ENCODE results near the gene GBF1. TPM values are rescaled to one million over a fixed set of nuclear protein-coding genes. Genes with fewer than 3 reads are reported as not detected.

GBF1 gene
- total and polyA plus RNA-seq, 2 donors from 2014 or later, result 14.4 to 53.3 TPM

DNA sequence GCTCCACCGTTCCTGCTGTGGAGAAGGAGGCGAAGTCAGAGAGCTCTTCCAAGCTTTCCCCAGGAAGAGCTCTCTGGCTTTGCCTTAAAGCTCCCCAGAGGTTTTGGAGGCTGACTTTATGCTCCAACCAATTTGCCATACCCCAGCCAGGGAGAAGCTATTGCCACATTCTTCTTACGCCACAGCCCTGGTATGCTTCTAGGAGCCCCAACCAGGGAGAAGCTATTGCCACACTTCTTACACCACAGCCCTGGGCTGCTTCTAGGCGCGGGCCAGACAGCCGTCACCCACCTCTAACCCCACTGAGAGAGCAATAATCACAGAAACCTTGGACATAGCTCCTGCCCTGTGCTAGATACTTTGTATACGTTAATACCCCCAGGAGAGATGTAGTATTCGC, 18.3 kb upstream of the GBF1 start:
- peaks cover 2 to 19% (median 5%) of the 10 kb centered on the region in 3 donors for H3K4me1 ChIP-seq (ENCODE audit: control insufficient read depth in 2 of 3, insufficient read depth in 2 of 3, low read depth in 1 of 3, low read length in 3 of 3)
- no peak overlapping the region for H3K27ac ChIP-seq (ENCODE audit: low read depth in 2 of 2, low read length in 2 of 2)
- no peak overlapping the region for H3K4me3 ChIP-seq (ENCODE audit: low read length in 3 of 3)
- no peaks in the 10 kb centered on the region for H3K36me3 ChIP-seq (ENCODE audit: control insufficient read depth in 2 of 3, insufficient read depth in 3 of 3, low read length in 3 of 3)
- FAIRE-seq (no peak), DNase-seq (no peak)
- TF ChIP-seq, protein P1, sequence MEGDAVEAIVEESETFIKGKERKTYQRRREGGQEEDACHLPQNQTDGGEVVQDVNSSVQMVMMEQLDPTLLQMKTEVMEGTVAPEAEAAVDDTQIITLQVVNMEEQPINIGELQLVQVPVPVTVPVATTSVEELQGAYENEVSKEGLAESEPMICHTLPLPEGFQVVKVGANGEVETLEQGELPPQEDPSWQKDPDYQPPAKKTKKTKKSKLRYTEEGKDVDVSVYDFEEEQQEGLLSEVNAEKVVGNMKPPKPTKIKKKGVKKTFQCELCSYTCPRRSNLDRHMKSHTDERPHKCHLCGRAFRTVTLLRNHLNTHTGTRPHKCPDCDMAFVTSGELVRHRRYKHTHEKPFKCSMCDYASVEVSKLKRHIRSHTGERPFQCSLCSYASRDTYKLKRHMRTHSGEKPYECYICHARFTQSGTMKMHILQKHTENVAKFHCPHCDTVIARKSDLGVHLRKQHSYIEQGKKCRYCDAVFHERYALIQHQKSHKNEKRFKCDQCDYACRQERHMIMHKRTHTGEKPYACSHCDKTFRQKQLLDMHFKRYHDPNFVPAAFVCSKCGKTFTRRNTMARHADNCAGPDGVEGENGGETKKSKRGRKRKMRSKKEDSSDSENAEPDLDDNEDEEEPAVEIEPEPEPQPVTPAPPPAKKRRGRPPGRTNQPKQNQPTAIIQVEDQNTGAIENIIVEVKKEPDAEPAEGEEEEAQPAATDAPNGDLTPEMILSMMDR (IDR thresholded peaks at IDR 0.05; ENCODE audit: borderline replicate concordance, extremely low read depth, insufficient read depth), result no peak
- H3K27me3 ChIP-seq (ENCODE audit: control insufficient read depth, insufficient read depth, low read length), result peaks cover 3% of the 10 kb centered on the region
- no peak overlapping the region for H3K9ac ChIP-seq (ENCODE audit: low read length in 3 of 3)
- intact Hi-C loops (cut with DNase I), result no loop called here
- no peaks in the 10 kb centered on the region for H3K9me3 ChIP-seq (ENCODE audit: control insufficient read depth in 2 of 3, insufficient read depth in 1 of 3, low read length in 3 of 3)

DNA sequence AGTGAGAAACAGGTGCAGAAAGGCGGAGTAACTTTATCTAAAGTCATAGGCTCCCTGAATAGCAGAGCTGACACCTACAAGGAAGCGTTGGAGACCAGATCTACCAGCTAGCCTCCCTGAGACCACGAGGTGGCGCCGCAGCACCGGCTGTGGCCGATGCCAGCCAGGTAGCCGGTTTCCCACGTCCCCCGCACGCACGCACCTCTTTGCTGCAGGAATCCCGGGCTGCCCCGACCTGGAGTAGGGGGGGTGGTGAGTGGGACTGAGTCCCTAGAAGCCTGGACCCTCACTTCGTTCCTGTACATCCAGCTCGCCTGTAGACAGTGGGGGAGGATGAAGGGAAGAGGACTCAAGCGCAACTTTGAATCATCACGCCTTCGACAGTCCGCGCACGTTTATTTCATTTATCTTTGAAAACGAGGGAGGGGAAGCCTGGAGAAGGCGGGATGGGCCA, 15.5 kb upstream of the GBF1 start:
- no peak overlapping the region for H3K9ac ChIP-seq (ENCODE audit: low read length in 3 of 3)

DNA sequence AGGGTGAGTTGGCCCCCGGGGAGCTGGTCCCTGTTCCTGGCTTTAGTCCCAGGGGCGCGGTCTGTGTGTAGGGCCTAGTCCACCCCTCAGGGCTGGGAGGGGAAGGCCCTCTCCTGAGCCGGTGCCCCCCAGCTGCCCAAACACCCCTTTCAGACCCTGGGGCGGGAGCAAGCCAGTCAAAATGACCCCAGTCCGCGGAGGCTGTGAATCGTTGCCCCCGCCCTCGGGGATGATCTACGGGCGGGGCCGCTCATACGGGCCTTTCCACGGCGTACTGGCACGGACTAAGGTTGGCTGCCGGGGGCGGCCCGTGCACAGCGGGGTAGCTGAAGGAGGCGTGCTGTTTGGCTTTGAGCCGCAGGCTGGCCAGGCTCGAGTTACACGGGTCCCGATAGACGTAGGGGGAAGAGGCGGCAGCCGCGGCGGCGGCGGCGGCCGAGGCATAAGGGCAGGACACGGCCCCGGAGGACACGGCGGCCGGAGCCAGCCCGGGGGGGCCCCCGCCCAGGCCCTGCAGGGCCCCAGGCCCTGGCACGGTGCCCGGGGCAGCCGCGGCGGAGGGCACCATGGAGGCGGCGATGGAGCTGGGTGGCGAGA, 15.0 kb upstream of the GBF1 start:
- peaks cover 3% of the 10 kb centered on the region for H3K27me3 ChIP-seq (ENCODE audit: control insufficient read depth, insufficient read depth, low read length)
- H3K9ac ChIP-seq (ENCODE audit: low read length in 3 of 3), result no peak overlapping the region
- DNase-seq (peak; percentile 68 to 89 (median 75)), FAIRE-seq (no peak)
- TF ChIP-seq, protein P1 (IDR thresholded peaks at IDR 0.05; ENCODE audit: borderline replicate concordance, extremely low read depth, insufficient read depth), result no peak
- H3K36me3 ChIP-seq (ENCODE audit: control insufficient read depth in 2 of 3, insufficient read depth in 3 of 3, low read length in 3 of 3), result no peaks in the 10 kb centered on the region
- peak overlapping the region in 1 of 3 donors; percentile 44 for H3K4me3 ChIP-seq (ENCODE audit: low read length in 3 of 3)
- intact Hi-C loops (cut with DNase I), result loop anchor here (5.0 kb wide), 1 partner anchor 122 kb away; no protein-coding TSS in a partner anchor
- peaks cover 0 to 17% (median 5%) of the 10 kb centered on the region in 3 donors for H3K4me1 ChIP-seq (ENCODE audit: control insufficient read depth in 2 of 3, insufficient read depth in 2 of 3, low read depth in 1 of 3, low read length in 3 of 3)
- no peak overlapping the region for H3K27ac ChIP-seq (ENCODE audit: low read depth in 2 of 2, low read length in 2 of 2)
- H3K9me3 ChIP-seq (ENCODE audit: control insufficient read depth in 2 of 3, insufficient read depth in 1 of 3, low read length in 3 of 3), result no peaks in the 10 kb centered on the region

More for the DNA sequence above, 15.5 kb upstream of the GBF1 start:
- Histone ChIP-seq H3K9me3 (ENCODE audit: control insufficient read depth in 2 of 3, insufficient read depth in 1 of 3, low read length in 3 of 3) (no peaks in the 10 kb centered on the region), H3K27me3 (ENCODE audit: control insufficient read depth, insufficient read depth, low read length) (peaks cover 3% of the 10 kb centered on the region), H3K36me3 (ENCODE audit: control insufficient read depth in 2 of 3, insufficient read depth in 3 of 3, low read length in 3 of 3) (no peaks in the 10 kb centered on the region), H3K4me1 (ENCODE audit: control insufficient read depth in 2 of 3, insufficient read depth in 2 of 3, low read depth in 1 of 3, low read length in 3 of 3) (peaks cover 2 to 19% (median 5%) of the 10 kb centered on the region in 3 donors), H3K27ac (ENCODE audit: low read depth in 2 of 2, low read length in 2 of 2) (no peak overlapping the region), H3K4me3 (ENCODE audit: low read length in 3 of 3) (peak overlapping the region in 2 of 3 donors; percentile 28 to 44)
- intact Hi-C loops (cut with DNase I), result loop anchor here (5.0 kb wide), 1 partner anchor 122 kb away; no protein-coding TSS in a partner anchor
- FAIRE-seq, result no peak
- TF ChIP-seq, protein P1 (IDR thresholded peaks at IDR 0.05; ENCODE audit: borderline replicate concordance, extremely low read depth, insufficient read depth), result peak; percentile 99
- DNase-seq, result peak; percentile 88 to 93 (median 90)

All from kidney (tissue), 14 donors.